HG03571 (cell line): ENCODE data around the gene POLR3K.

Experiments
- ATAC-seq: cut with Tn5 transposase; IDR thresholded peaks from one replicate; pipeline ENCODE4 v1.9.1; 2021; ENCODE audit not compliant: unreplicated experiment

Gene POLR3K

GRCh38 chr16:79151-80054, 26.0 kb upstream of the POLR3K start:
- no peak for ATAC-seq

GRCh38 chr16:78444-79150, 25.2 kb upstream of the POLR3K start:
- ATAC-seq: no peak

- peak; percentile 68 for ATAC-seq
Observed at GRCh38 chr16:77807-78443, 24.5 kb upstream of the POLR3K start, which contains the start of gene MPG. Gene MPG (plus strand): TSS chr16:78225. CDS start chr16:78310, 85 bp downstream.

- peak; percentile 11 for ATAC-seq
Observed at GRCh38 chr16:77273-77806, 23.9 kb upstream of the POLR3K start.

- no peak for ATAC-seq
Observed at GRCh38 chr16:76535-77272, 23.3 kb upstream of the POLR3K start.

- ATAC-seq: no peak
Observed at GRCh38 chr16:75580-76501, 22.4 kb upstream of the POLR3K start.

- no peak for ATAC-seq
Observed at GRCh38 chr16:74747-75334, 21.4 kb upstream of the POLR3K start.

- no peak for ATAC-seq
Observed at GRCh38 chr16:74051-74746, 20.8 kb upstream of the POLR3K start.

GRCh38 chr16:72561-73548, 19.4 kb upstream of the POLR3K start, which contains the start of gene RHBDF1:
Gene RHBDF1 (minus strand): TSS chr16:72631. CDS start chr16:65015, 7,616 bp downstream.
- ATAC-seq: no peak

GRCh38 chr16:71540-72401, 18.4 kb upstream of the POLR3K start:
- no peak for ATAC-seq

GRCh38 chr16:71210-71539, 17.8 kb upstream of the POLR3K start:
- ATAC-seq: no peak

GRCh38 chr16:69181-69580, 15.8 kb upstream of the POLR3K start:
- ATAC-seq: no peak

GRCh38 chr16:67884-68789, 14.7 kb upstream of the POLR3K start:
- ATAC-seq: no peak

- ATAC-seq: no peak
Observed at GRCh38 chr16:67183-67791, 13.9 kb upstream of the POLR3K start.
